ENCODE data around the gene S100A4. TPM values are rescaled to one million over a fixed set of nuclear protein-coding genes. Genes with fewer than 3 reads are reported as not detected.

Gene S100A4
- total RNA-seq, 2 donors from 2014 or later = 144 to 156 TPM

DNA sequence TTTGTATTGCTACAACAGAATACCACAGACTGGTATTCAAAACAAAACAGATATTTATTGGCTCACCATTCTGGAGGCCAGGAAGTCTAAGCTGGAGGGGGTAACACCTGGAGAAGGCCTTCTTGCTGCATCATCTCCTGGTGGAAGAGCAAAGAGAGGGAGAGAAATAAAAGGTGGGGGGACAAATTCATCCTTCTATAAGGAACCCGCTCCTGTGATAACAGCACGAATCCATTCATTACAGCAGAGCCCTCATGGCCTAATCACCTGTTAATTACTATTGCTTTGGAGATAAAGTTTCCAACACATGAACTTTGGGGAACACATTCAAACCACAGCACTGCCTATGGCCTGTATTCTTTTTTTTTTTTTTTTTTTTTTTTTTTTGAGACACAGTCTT, 14.6 kb upstream of the S100A4 start:
- Histone ChIP-seq H3K36me3 (no peaks in the 10 kb centered on the region), H3K27ac (no peak overlapping the region), H3K4me3 (no peak overlapping the region), H3K4me1 (peaks cover 0 to 1% of the 10 kb centered on the region in 2 donors), H3K9me3 (no peaks in the 10 kb centered on the region), H3K27me3 (no peaks in the 10 kb centered on the region)
- TF ChIP-seq, protein P1, sequence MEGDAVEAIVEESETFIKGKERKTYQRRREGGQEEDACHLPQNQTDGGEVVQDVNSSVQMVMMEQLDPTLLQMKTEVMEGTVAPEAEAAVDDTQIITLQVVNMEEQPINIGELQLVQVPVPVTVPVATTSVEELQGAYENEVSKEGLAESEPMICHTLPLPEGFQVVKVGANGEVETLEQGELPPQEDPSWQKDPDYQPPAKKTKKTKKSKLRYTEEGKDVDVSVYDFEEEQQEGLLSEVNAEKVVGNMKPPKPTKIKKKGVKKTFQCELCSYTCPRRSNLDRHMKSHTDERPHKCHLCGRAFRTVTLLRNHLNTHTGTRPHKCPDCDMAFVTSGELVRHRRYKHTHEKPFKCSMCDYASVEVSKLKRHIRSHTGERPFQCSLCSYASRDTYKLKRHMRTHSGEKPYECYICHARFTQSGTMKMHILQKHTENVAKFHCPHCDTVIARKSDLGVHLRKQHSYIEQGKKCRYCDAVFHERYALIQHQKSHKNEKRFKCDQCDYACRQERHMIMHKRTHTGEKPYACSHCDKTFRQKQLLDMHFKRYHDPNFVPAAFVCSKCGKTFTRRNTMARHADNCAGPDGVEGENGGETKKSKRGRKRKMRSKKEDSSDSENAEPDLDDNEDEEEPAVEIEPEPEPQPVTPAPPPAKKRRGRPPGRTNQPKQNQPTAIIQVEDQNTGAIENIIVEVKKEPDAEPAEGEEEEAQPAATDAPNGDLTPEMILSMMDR (IDR thresholded peaks at IDR 0.05) = no peak
- DNase-seq (ENCODE audit: low spot score) = no peak

DNA sequence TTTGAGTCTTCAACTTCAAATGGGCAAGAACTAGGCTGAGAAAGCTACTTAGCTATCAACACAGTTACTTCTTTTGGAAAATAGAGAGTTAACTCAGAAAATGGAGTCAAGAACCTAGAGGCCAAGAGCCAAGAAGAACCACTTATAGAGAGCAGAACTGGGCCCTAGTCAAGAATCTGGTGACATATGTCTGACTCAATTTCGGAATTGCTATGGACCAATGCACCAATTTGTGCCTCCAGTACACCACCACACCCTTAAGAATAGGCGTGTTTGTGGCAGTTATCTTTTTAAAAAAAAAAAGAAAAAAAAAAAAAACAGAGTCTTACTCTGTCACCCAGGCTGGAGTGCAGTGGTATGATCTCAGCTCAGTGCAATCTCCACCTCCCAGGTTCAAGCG, 12.3 kb upstream of the S100A4 start:
- no peak for DNase-seq (ENCODE audit: low spot score)
- H3K9me3 ChIP-seq = no peaks in the 10 kb centered on the region
- H3K27me3 ChIP-seq = no peaks in the 10 kb centered on the region
- TF ChIP-seq, protein P1 (IDR thresholded peaks at IDR 0.05) = no peak
- H3K4me3 ChIP-seq = no peak overlapping the region
- H3K4me1 ChIP-seq = peaks cover 0 to 17% of the 10 kb centered on the region in 2 donors
- no peaks in the 10 kb centered on the region for H3K36me3 ChIP-seq
- H3K27ac ChIP-seq = no peak overlapping the region

DNA sequence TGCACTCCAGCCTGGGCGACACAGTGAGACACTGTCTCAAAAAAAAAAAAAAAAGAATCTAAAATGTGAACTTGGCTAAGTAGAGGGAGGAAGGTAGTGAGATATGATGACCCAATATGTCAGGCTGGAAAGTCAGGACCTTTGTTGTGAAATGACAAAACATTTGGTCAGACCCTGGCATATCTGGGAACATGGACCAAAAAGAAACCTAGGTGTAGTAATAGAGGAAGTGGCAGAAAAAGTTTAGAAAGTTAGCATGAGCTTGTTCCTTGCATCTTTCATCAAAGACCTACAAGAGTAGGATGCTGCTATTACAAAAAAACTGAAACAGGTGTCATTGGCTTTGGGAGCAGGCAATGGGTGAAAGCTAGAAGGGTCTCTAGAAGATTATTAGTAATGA, 10.7 kb upstream of the S100A4 start:
- no peak overlapping the region for H3K4me3 ChIP-seq
- H3K27me3 ChIP-seq = no peaks in the 10 kb centered on the region
- TF ChIP-seq, protein P1 (IDR thresholded peaks at IDR 0.05) = no peak
- H3K27ac ChIP-seq = no peak overlapping the region
- peaks cover 0 to 18% of the 10 kb centered on the region in 2 donors for H3K4me1 ChIP-seq
- no peaks in the 10 kb centered on the region for H3K9me3 ChIP-seq
- no peak for DNase-seq (ENCODE audit: low spot score)
- no peaks in the 10 kb centered on the region for H3K36me3 ChIP-seq

DNA sequence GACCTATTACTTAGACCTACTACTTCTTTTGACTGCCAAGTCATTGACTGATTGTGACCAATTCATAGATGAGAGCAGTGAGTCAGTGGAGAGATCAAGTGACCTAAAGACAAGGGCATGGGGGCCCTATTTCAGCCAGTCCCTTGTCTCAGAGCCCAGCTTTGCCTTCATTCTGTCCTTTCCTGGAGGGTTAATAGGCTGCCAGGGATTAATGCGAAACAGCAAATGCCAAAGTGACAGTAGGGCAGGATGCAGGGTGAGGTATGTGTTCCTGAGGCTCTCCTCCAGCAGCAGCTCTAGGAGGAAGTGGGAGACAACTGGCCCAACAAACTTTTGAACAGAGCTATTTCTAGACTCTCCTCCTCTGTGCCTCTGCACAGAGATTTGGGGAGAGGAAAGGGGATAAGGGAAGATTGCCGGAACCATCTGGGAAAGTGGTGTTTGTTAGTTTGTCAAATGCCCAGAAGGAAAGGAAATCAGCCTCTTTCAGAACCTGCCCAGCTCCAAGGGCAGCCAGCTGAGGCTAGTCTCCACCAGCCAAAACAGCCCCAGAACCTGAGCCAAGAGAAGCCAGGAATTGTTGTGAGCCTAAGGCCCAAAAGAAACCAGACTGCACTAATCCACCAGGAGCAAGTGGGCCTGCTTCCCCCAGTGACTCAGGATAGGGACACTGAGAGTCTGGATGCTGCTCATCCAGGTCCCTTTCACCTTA, 8.4 kb upstream of the S100A4 start:
- Histone ChIP-seq H3K27me3 (no peaks in the 10 kb centered on the region), H3K4me3 (no peak overlapping the region), H3K4me1 (peaks cover 0 to 34% of the 10 kb centered on the region in 2 donors), H3K36me3 (no peaks in the 10 kb centered on the region), H3K27ac (peak overlapping the region; percentile 31 to 55), H3K9me3 (no peaks in the 10 kb centered on the region)
- no peak for DNase-seq (ENCODE audit: low spot score)
- TF ChIP-seq, protein P1 (IDR thresholded peaks at IDR 0.05) = no peak

DNA sequence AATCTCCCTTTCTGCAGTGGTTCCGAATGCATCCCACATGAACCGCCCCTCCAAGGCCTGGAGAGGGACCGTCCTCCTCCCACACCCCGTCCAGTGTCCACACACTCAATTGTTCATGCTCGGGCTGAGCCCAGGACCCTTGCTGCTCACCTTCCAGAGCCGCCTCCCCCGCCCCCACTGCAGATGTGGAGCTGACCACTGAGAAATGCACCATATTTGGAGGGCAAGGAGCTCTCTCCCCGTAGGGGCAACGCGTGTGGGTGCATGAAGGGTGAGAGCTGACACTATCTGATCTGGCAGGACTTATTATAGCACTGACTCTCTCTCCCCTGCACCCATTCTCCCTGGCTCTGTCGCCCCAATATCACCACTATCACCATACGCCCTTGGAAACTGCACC, 7.5 kb upstream of the S100A4 start:
- no peak for DNase-seq (ENCODE audit: low spot score)
- Histone ChIP-seq H3K27ac (peak overlapping the region in 1 of 2 donors; percentile 55), H3K4me3 (no peak overlapping the region), H3K27me3 (no peaks in the 10 kb centered on the region), H3K36me3 (no peaks in the 10 kb centered on the region), H3K4me1 (peaks cover 0 to 43% of the 10 kb centered on the region in 2 donors), H3K9me3 (no peaks in the 10 kb centered on the region)
- TF ChIP-seq, protein P1 (IDR thresholded peaks at IDR 0.05) = no peak

DNA sequence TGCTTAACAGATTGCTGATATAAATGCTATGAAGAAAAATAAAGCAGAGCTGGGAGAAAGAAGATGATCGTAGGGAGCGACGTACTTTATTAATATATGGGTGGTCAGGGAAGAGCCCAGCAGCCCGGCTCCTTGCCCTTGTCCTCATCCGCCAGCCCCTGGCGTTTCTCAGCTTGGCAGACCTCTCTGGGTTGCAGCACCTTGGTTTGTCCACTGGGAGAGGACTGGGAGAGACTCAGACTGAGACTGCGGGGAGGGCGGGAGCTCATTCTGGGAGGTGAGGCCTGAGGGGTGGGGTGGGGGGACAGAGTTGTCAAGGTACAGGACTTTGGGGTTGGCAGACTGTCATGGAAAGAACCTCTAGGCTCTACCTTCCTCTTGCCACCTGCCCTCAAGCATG, 6.7 kb upstream of the S100A4 start:
- H3K4me3 ChIP-seq = no peak overlapping the region
- H3K36me3 ChIP-seq = no peaks in the 10 kb centered on the region
- H3K9me3 ChIP-seq = no peaks in the 10 kb centered on the region
- TF ChIP-seq, protein P1 (IDR thresholded peaks at IDR 0.05) = no peak
- no peaks in the 10 kb centered on the region for H3K27me3 ChIP-seq
- no peak for DNase-seq (ENCODE audit: low spot score)
- H3K4me1 ChIP-seq = peaks cover 0 to 49% of the 10 kb centered on the region in 2 donors
- no peak overlapping the region for H3K27ac ChIP-seq

Data from right atrium auricular region (tissue), 2 donors.